HL-60 (cell line): ENCODE data around the gene SPI1.

Source experiments
- DNase-seq, 2 experiments: peaks; one replicate each; pipeline ENCODE4 v3.0.0-alpha.2; 2010 to 2020; ENCODE audit warnings: low read depth in 1 of 2, low spot score in 1 of 2
- H3K27ac ChIP-seq: fragments of 250-450 bp; sonication (Bioruptor Pico); replicated peaks from 2 replicates; pipeline ENCODE4 v1.5.1; 2020; ENCODE audit warnings: mild to moderate bottlenecking, moderate library complexity
- H3K27me3 ChIP-seq: fragments of 250-450 bp; sonication (Bioruptor Pico); 2 replicates; pipeline ENCODE4 v1.5.1; 2021; ENCODE audit warnings: mild to moderate bottlenecking, moderate library complexity; ENCODE audit not compliant: insufficient read depth, poor library complexity, severe bottlenecking
- H3K4me3 ChIP-seq: replicated peaks from 2 replicates; pipeline ENCODE4 v1.5.1; 2011; ENCODE audit warnings: mild to moderate bottlenecking, control low read depth, low read length; ENCODE audit not compliant: insufficient read depth
- GABPA ChIP-seq: IDR thresholded peaks from 2 replicates; pipeline ENCODE4 v1.6.1; 2012; ENCODE audit warnings: low read depth
- POLR2AphosphoS5 ChIP-seq: IDR thresholded peaks from 2 replicates; pipeline ENCODE4 v1.6.1; 2012; ENCODE audit warnings: low read depth
- SPI1 ChIP-seq: IDR thresholded peaks from 2 replicates; pipeline ENCODE4 v1.6.1; 2012; ENCODE audit warnings: low read depth, mild to moderate bottlenecking, borderline replicate concordance
- TF ChIP-seq, protein P1 (sequence below): IDR thresholded peaks from one replicate; pipeline ENCODE4 v1.5.1; 2011; ENCODE audit warnings: low read length, control low read depth, inconsistent platforms; ENCODE audit not compliant: insufficient read depth
- TF ChIP-seq, protein P2 (sequence below): IDR thresholded peaks from 2 replicates; pipeline ENCODE4 v1.6.1; 2012; ENCODE audit warnings: low read depth; ENCODE audit not compliant: insufficient replicate concordance

Gene SPI1

DNA sequence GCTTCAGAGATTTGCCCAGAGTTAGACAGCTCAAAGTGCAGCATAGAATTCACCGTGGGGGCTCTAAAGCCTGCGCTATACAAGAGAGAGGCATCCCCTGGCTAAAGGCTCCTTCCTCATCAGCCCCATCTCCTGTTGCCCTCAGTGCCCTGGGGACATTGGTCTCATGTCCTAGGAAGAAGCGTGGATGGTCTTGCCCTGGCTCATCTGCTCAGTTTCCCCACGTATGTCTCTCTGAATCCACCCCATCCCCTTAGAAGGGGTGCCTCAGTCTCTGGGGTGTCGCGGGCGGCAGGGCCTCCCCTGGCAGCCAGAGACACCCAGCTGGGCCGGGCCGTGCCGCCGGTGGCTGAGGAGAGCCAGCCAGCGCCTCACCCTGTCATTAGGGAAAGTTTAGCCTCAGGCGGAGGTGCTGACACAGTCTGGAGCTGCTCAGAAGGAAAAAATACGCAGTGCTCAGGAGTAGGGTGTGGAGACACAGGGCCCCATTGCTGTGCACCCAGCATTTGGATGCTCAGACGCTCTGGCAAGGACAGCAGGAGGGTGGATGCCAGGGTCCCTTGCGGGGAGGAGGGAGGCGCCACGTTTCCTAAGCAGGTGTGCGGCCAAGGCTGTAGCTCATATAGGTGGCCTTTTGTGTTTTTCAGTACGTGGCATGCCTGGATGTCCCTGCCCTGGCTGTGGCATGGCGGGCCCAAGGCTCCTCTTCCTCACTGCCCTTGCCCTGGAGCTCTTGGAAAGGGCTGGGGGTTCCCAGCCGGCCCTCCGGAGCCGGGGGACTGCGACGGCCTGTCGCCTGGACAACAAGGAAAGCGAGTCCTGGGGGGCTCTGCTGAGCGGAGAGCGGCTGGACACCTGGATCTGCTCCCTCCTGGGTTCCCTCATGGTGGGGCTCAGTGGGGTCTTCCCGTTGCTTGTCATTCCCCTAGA, 31.4 kb upstream of the SPI1 start:
- H3K4me3 ChIP-seq: no peak overlapping the region; the same call in 1 of the 2 replicates

GRCh38 chr11:47408598-47409439, 30.5 kb upstream of the SPI1 start:
- no peak for DNase-seq
- Histone ChIP-seq H3K4me3 (peak overlapping the region; percentile 81), H3K27me3 (no peaks in the 10 kb centered on the region), H3K27ac (peak overlapping the region; percentile 60)
- TF ChIP-seq, protein P1, sequence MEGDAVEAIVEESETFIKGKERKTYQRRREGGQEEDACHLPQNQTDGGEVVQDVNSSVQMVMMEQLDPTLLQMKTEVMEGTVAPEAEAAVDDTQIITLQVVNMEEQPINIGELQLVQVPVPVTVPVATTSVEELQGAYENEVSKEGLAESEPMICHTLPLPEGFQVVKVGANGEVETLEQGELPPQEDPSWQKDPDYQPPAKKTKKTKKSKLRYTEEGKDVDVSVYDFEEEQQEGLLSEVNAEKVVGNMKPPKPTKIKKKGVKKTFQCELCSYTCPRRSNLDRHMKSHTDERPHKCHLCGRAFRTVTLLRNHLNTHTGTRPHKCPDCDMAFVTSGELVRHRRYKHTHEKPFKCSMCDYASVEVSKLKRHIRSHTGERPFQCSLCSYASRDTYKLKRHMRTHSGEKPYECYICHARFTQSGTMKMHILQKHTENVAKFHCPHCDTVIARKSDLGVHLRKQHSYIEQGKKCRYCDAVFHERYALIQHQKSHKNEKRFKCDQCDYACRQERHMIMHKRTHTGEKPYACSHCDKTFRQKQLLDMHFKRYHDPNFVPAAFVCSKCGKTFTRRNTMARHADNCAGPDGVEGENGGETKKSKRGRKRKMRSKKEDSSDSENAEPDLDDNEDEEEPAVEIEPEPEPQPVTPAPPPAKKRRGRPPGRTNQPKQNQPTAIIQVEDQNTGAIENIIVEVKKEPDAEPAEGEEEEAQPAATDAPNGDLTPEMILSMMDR: no peak
- no peak for TF ChIP-seq POLR2AphosphoS5
- TF ChIP-seq GABPA: no peak
- TF ChIP-seq, protein P2, sequence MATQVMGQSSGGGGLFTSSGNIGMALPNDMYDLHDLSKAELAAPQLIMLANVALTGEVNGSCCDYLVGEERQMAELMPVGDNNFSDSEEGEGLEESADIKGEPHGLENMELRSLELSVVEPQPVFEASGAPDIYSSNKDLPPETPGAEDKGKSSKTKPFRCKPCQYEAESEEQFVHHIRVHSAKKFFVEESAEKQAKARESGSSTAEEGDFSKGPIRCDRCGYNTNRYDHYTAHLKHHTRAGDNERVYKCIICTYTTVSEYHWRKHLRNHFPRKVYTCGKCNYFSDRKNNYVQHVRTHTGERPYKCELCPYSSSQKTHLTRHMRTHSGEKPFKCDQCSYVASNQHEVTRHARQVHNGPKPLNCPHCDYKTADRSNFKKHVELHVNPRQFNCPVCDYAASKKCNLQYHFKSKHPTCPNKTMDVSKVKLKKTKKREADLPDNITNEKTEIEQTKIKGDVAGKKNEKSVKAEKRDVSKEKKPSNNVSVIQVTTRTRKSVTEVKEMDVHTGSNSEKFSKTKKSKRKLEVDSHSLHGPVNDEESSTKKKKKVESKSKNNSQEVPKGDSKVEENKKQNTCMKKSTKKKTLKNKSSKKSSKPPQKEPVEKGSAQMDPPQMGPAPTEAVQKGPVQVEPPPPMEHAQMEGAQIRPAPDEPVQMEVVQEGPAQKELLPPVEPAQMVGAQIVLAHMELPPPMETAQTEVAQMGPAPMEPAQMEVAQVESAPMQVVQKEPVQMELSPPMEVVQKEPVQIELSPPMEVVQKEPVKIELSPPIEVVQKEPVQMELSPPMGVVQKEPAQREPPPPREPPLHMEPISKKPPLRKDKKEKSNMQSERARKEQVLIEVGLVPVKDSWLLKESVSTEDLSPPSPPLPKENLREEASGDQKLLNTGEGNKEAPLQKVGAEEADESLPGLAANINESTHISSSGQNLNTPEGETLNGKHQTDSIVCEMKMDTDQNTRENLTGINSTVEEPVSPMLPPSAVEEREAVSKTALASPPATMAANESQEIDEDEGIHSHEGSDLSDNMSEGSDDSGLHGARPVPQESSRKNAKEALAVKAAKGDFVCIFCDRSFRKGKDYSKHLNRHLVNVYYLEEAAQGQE: no peak
- TF ChIP-seq SPI1: no peak

More for the DNA sequence above, 31.4 kb upstream of the SPI1 start:
- TF ChIP-seq SPI1 (no peak), GABPA (no peak), POLR2AphosphoS5 (no peak)
- TF ChIP-seq, protein P1: no peak
- TF ChIP-seq, protein P2: no peak
- H3K27ac ChIP-seq: no peak overlapping the region
- H3K27me3 ChIP-seq: no peaks in the 10 kb centered on the region
- DNase-seq: no peak

GRCh38 chr11:47407746-47408590, 29.6 kb upstream of the SPI1 start, which contains the start of gene SLC39A13:
TSS of gene SLC39A13 (plus strand) at chr11:47408590. CDS start at chr11:47410095, 1,505 bp downstream.
- Histone ChIP-seq H3K27ac (peak within 1 kb of the TSS; percentile 74), H3K4me3 (peak within 1 kb of the TSS; percentile 81), H3K27me3 (no peaks in the 10 kb centered on the region)
- TF ChIP-seq, protein P1: peak; percentile 42
- TF ChIP-seq, protein P2: peak; percentile 15
- TF ChIP-seq POLR2AphosphoS5 (peak; percentile 74), SPI1 (peak; percentile 100), GABPA (peak; percentile 97)
- peak; percentile 96 for DNase-seq
